Liver (tissue), 9 donors: Measurements from ENCODE around the gene SUCNR1. TPM values are rescaled to one million over a fixed set of nuclear protein-coding genes. Genes with fewer than 3 reads are reported as not detected.

Experiments used
- DNase-seq: peaks from one replicate; pipeline ENCODE4 v3.0.0-alpha.2; 2017; ENCODE audit warnings: low spot score
- H3K27ac ChIP-seq, 2 donors: one replicate each; pipeline ENCODE4 v1.7.0; 2013; ENCODE audit warnings: inconsistent platforms in 2 of 2, low read length in 2 of 2, control low read depth in 1 of 2, low read depth in 1 of 2, mild to moderate bottlenecking in 1 of 2
- H3K27me3 ChIP-seq, 4 donors: one replicate each; pipeline versions ENCODE4 v1.6.1 to v1.7.0; 2013; ENCODE audit warnings: low read length in 3 of 4, inconsistent platforms in 1 of 4, mild to moderate bottlenecking in 1 of 4, moderate library complexity in 1 of 4; ENCODE audit not compliant: control insufficient read depth in 4 of 4, insufficient read depth in 4 of 4
- H3K36me3 ChIP-seq, 4 donors: one replicate each; pipeline versions ENCODE4 v1.6.1 to v1.7.0; 2013; ENCODE audit warnings: low read length in 3 of 4, mild to moderate bottlenecking in 3 of 4, low read depth in 1 of 4, moderate library complexity in 1 of 4; ENCODE audit not compliant: control insufficient read depth in 4 of 4, insufficient read depth in 3 of 4
- H3K4me1 ChIP-seq, 4 donors: one replicate each; pipeline versions ENCODE4 v1.6.1 to v1.7.0; 2013; ENCODE audit warnings: low read length in 3 of 4, mild to moderate bottlenecking in 3 of 4, moderate library complexity in 1 of 4; ENCODE audit not compliant: control insufficient read depth in 4 of 4, insufficient read depth in 4 of 4
- H3K4me3 ChIP-seq, 3 donors: one replicate each; pipeline versions ENCODE4 v1.6.1 to v1.7.0; 2013; ENCODE audit warnings: low read length in 3 of 3, control low read depth in 1 of 3, low read depth in 1 of 3, mild to moderate bottlenecking in 1 of 3
- H3K9ac ChIP-seq, 2 donors: one replicate each; pipeline ENCODE4 v1.7.0; 2013; ENCODE audit warnings: low read length in 2 of 2, mild to moderate bottlenecking in 2 of 2, moderate library complexity in 2 of 2, control low read depth in 1 of 2, low read depth in 1 of 2
- H3K9me3 ChIP-seq, 4 donors: one replicate each; pipeline versions ENCODE4 v1.6.1 to v1.7.0; 2013; ENCODE audit warnings: low read length in 3 of 4; ENCODE audit not compliant: control insufficient read depth in 4 of 4
- ATF3 ChIP-seq: IDR thresholded peaks from 2 replicates; pipeline ENCODE4 v1.6.1; 2016; ENCODE audit warnings: antibody characterized with exemption
- CTCF ChIP-seq: fragments of 150-350 bp; IDR thresholded peaks from 2 replicates; pipeline ENCODE4 v1.5.1; 2017; ENCODE audit warnings: improper control_type of control experiment, low read depth, low read length; ENCODE audit not compliant: missing input control
- EGR1 ChIP-seq, 2 donors: IDR thresholded peaks; 2 replicates each; pipeline ENCODE4 v1.6.1; 2016 to 2018; ENCODE audit warnings: antibody characterized with exemption in 2 of 2, low read depth in 2 of 2
- FOXA1 ChIP-seq: IDR thresholded peaks from 2 replicates; pipeline ENCODE4 v1.6.1; 2016; ENCODE audit warnings: antibody characterized with exemption
- FOXA2 ChIP-seq: IDR thresholded peaks from 2 replicates; pipeline ENCODE4 v1.6.1; 2016; ENCODE audit warnings: antibody characterized with exemption
- GABPA ChIP-seq, 2 donors: IDR thresholded peaks in 1 of 2; conservative IDR thresholded peaks in 1 of 2; 2 replicates each; pipeline ENCODE4 v1.6.1; 2016; ENCODE audit warnings: antibody characterized with exemption in 2 of 2, mild to moderate bottlenecking in 1 of 2, moderate library complexity in 1 of 2
- HNF4A ChIP-seq, 2 donors: conservative IDR thresholded peaks; 2 replicates each; pipeline ENCODE4 v1.6.1; 2016; ENCODE audit warnings: antibody characterized with exemption in 2 of 2, mild to moderate bottlenecking in 2 of 2
- HNF4G ChIP-seq: IDR thresholded peaks from 2 replicates; pipeline ENCODE4 v1.6.1; 2016; ENCODE audit warnings: antibody characterized with exemption
- JUND ChIP-seq, 2 donors: IDR thresholded peaks; 2 replicates each; pipeline ENCODE4 v1.6.1; 2016; ENCODE audit warnings: antibody characterized with exemption in 2 of 2
- MAX ChIP-seq: IDR thresholded peaks from 2 replicates; pipeline ENCODE4 v1.6.1; 2016; ENCODE audit warnings: antibody characterized with exemption
- NR2F2 ChIP-seq: IDR thresholded peaks from 2 replicates; pipeline ENCODE4 v1.6.1; 2016; ENCODE audit warnings: antibody characterized with exemption
- RAD21 ChIP-seq, 2 donors: IDR thresholded peaks; 2 replicates each; pipeline ENCODE4 v1.6.1; 2016; ENCODE audit warnings: antibody characterized with exemption in 2 of 2, mild to moderate bottlenecking in 2 of 2
- REST ChIP-seq: IDR thresholded peaks from 2 replicates; pipeline ENCODE4 v1.6.1; 2016; ENCODE audit warnings: antibody characterized with exemption, mild to moderate bottlenecking
- RXRA ChIP-seq, 2 donors: IDR thresholded peaks; 2 replicates each; pipeline ENCODE4 v1.6.1; 2017 to 2018; ENCODE audit warnings: antibody characterized with exemption in 2 of 2, mild to moderate bottlenecking in 1 of 2
- SP1 ChIP-seq: IDR thresholded peaks from 2 replicates; pipeline ENCODE4 v1.6.1; 2018; ENCODE audit warnings: antibody characterized with exemption, mild to moderate bottlenecking
- TAF1 ChIP-seq: conservative IDR thresholded peaks from 2 replicates; pipeline ENCODE4 v1.6.1; 2016; ENCODE audit warnings: antibody characterized with exemption, mild to moderate bottlenecking
- YY1 ChIP-seq: IDR thresholded peaks from 2 replicates; pipeline ENCODE4 v1.6.1; 2016; ENCODE audit warnings: antibody characterized with exemption, mild to moderate bottlenecking
- ZBTB33 ChIP-seq: IDR thresholded peaks from 2 replicates; pipeline ENCODE4 v1.6.1; 2016; ENCODE audit warnings: antibody characterized with exemption
- WGBS: extraction: QIAGEN DNeasy Blood & Tissue Kit; methylation state at CpG from one replicate; pipeline ENCODE4 v1.1.7; 2013; 5-methylcytosine and 5-hydroxymethylcytosine counted together
- polyA plus RNA-seq, 2 donors: library from polyadenylated mRNA; stranded (reverse) in 1 of 2; unstranded in 1 of 2; fragments of 200-250 nt in 1 of 2; fragments of >200 nt in 1 of 2; fragmentation: Nextera tagmentation in 1 of 2; extraction: Ambion mirVana in 1 of 2; gene quantifications; one replicate each; pipeline versions ENCODE4 v1.2.1 to v1.2.3, GENCODE V29; 2013 to 2015
- total RNA-seq, 2 donors: library from RNA; depleted of rRNA; stranded (reverse); fragments of >200 nt; gene quantifications; one replicate each; pipeline ENCODE4 v1.2.3, GENCODE V29; 2014
- donor health status: healthy.
- donor health status: healthy.
- donor health status: healthy.
- donor health status: healthy.
- donor health status: healthy.

Gene SUCNR1
- total and polyA plus RNA-seq, 4 donors: 1.3 to 7.1 (median 3.5) TPM

DNA sequence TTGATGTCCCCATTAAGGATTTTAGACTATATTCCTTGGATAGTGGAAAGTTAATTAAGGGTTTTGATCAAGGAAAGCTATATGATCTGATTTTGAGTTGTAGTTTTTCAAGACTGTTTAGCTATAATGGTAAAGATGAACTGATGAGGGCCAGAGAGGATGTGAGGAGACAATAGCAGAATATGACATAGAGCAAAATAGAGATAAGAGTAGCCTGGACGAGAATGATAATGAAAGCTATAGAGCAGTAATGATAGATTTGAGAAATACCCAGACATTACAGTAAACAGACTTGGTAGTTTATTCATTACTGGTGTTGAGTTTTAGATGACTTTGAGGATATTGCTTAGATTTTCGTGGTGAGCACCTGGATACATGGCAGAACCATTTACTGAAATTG, 3.8 kb downstream of the SUCNR1 start:
- no peak overlapping the region for H3K4me3 ChIP-seq
- H3K4me1 ChIP-seq: peaks cover 0 to 2% (median under 1%) of the 10 kb centered on the region in 4 donors
- H3K27ac ChIP-seq: no peak overlapping the region
- no peak overlapping the region for H3K9ac ChIP-seq
- H3K27me3 ChIP-seq: no peaks in the 10 kb centered on the region
- no peak for TF ChIP-seq FOXA1
- no peak for TF ChIP-seq FOXA2
- TF ChIP-seq TAF1: no peak
- H3K9me3 ChIP-seq: no peaks in the 10 kb centered on the region
- WGBS: 87% methylated on average over 2 of the region's 2 CpGs
- DNase-seq: no peak
- H3K36me3 ChIP-seq: no peaks in the 10 kb centered on the region

- 88% methylated on average over 3 of the region's 3 CpGs for WGBS
- Histone ChIP-seq H3K9me3 (no peaks in the 10 kb centered on the region), H3K4me3 (no peak overlapping the region), H3K36me3 (no peaks in the 10 kb centered on the region), H3K27ac (no peak overlapping the region), H3K4me1 (peaks cover 0 to 2% (median under 1%) of the 10 kb centered on the region in 4 donors), H3K9ac (no peak overlapping the region), H3K27me3 (no peaks in the 10 kb centered on the region)
- no peak for DNase-seq
- no peak for TF ChIP-seq MAX
- no peak for TF ChIP-seq EGR1 (IDR thresholded peaks at IDR 0.05; ENCODE audit: low read depth in 2 of 2)
- TF ChIP-seq GABPA (IDR thresholded peaks at IDR 0.05 in 1 of 2, conservative IDR thresholded peaks at IDR 0.05 in 1 of 2): no peak
- TF ChIP-seq HNF4A (conservative IDR thresholded peaks at IDR 0.05): no peak
- no peak for TF ChIP-seq YY1
- TF ChIP-seq TAF1: no peak
- TF ChIP-seq REST: no peak
- no peak for TF ChIP-seq RAD21 (IDR thresholded peaks at IDR 0.05)
- TF ChIP-seq ATF3: no peak
- TF ChIP-seq ZBTB33: no peak
- TF ChIP-seq JUND (IDR thresholded peaks at IDR 0.05): no peak
- no peak for TF ChIP-seq HNF4G
- TF ChIP-seq FOXA2: no peak
- TF ChIP-seq CTCF: no peak
- TF ChIP-seq NR2F2: no peak
- no peak for TF ChIP-seq FOXA1
- TF ChIP-seq SP1: no peak
- TF ChIP-seq RXRA (IDR thresholded peaks at IDR 0.05): no peak
These were observed 5.0 kb downstream of the SUCNR1 start for GRCh38 chr3:151878465-151878864.
